IMR-90 (cell line): ENCODE data around the gene ITPR2. TPM values are rescaled to one million over a fixed set of nuclear protein-coding genes. Genes with fewer than 3 reads are reported as not detected.

Experiments used
- ATAC-seq: fragments of 200-7000 bp; cut with Tn5 transposase; 2 replicates; pipeline ENCODE4 v1.9.1; 2020; ENCODE audit warnings: low read depth, mild to moderate bottlenecking, moderate library complexity
- BruUV-seq: library from RNA; stranded (reverse); fragments of 400-500 nt; replicated peaks from 2 replicates; lab custom pipeline; 2021; lab: Mats Ljungman, UMichigan
- CTCF ChIA-PET: fragments of 300-600 bp; formaldehyde crosslinking; extraction: SDS; loops from one replicate; lab custom pipeline; 2021; ENCODE audit warnings: antibody characterized with exemption; lab: Yijun Ruan, JAX
- POLR2A ChIA-PET: fragments of 300-600 bp; sonication (Branson Sonifier 250); formaldehyde crosslinking; loops from one replicate; lab custom pipeline; 2022; ENCODE audit warnings: antibody characterized with exemption; ENCODE audit not compliant: unreplicated experiment; lab: Charles Lee
- DNase-seq: peaks from one replicate; pipeline ENCODE4 v3.0.0; 2013
- H2AFZ ChIP-seq: replicated peaks from 2 replicates; pipeline ENCODE3; 2013; ENCODE audit warnings: low read length, mild to moderate bottlenecking; ENCODE audit not compliant: poor library complexity
- H2AK5ac ChIP-seq: 2 replicates; pipeline ENCODE4 v1.6.1; 2013; ENCODE audit warnings: low read depth, low read length, inconsistent platforms
- H2AK9ac ChIP-seq: replicated peaks from 2 replicates; pipeline ENCODE3; 2013; ENCODE audit warnings: mild to moderate bottlenecking, low read depth, low read length, moderate library complexity; ENCODE audit not compliant: poor library complexity
- H2BK120ac ChIP-seq: 2 replicates; pipeline ENCODE4 v1.6.1; 2013; ENCODE audit warnings: low read depth, low read length, inconsistent platforms
- H2BK15ac ChIP-seq: 3 replicates; pipeline ENCODE4 v1.6.1; 2013; ENCODE audit warnings: low read depth, low read length, inconsistent platforms
- H2BK20ac ChIP-seq: 2 replicates; pipeline ENCODE4 v1.6.1; 2013; ENCODE audit warnings: low read depth, mild to moderate bottlenecking, inconsistent platforms, low read length, moderate library complexity
- H2BK5ac ChIP-seq: 2 replicates; pipeline ENCODE4 v1.6.1; 2013; ENCODE audit warnings: mild to moderate bottlenecking, low read depth, low read length, inconsistent platforms; ENCODE audit not compliant: poor library complexity, severe bottlenecking
- H3K14ac ChIP-seq: replicated peaks from 2 replicates; pipeline ENCODE4 v1.6.1; 2013; ENCODE audit warnings: low read depth, low read length, inconsistent platforms
- H3K18ac ChIP-seq: 2 replicates; pipeline ENCODE4 v1.6.1; 2013; ENCODE audit warnings: low read depth, low read length, control low read depth
- H3K23ac ChIP-seq: 2 replicates; pipeline ENCODE4 v1.6.1; 2013; ENCODE audit warnings: low read depth, low read length, inconsistent platforms
- H3K27ac ChIP-seq: 2 replicates; pipeline ENCODE4 v1.5.1; 2013; ENCODE audit warnings: mild to moderate bottlenecking, control low read depth, low read length; ENCODE audit not compliant: insufficient read depth
- H3K27me3 ChIP-seq: 2 replicates; pipeline ENCODE4 v1.6.1; 2013; ENCODE audit warnings: low read length; ENCODE audit not compliant: control insufficient read depth, insufficient read depth
- H3K36me3 ChIP-seq: 2 replicates; pipeline ENCODE4 v1.6.1; 2013; ENCODE audit warnings: low read length, mixed read lengths; ENCODE audit not compliant: control insufficient read depth, insufficient read depth
- H3K4ac ChIP-seq: 2 replicates; pipeline ENCODE4 v1.6.1; 2013; ENCODE audit warnings: low read depth, low read length, inconsistent platforms
- H3K4me1 ChIP-seq: 2 replicates; pipeline ENCODE4 v1.6.1; 2013; ENCODE audit warnings: low read length, mixed read lengths; ENCODE audit not compliant: control insufficient read depth, insufficient read depth
- H3K4me2 ChIP-seq: 2 replicates; pipeline ENCODE4 v1.6.1; 2013; ENCODE audit warnings: low read depth, mild to moderate bottlenecking, control low read depth, low read length, moderate library complexity
- H3K4me3 ChIP-seq: 2 replicates; pipeline ENCODE4 v1.5.1; 2013; ENCODE audit warnings: low read depth, mild to moderate bottlenecking, control low read depth, low read length, moderate library complexity; ENCODE audit not compliant: insufficient read depth
- H3K56ac ChIP-seq: 2 replicates; pipeline ENCODE4 v1.6.1; 2013; ENCODE audit warnings: low read length, inconsistent platforms; ENCODE audit not compliant: insufficient read depth; ENCODE audit errors: extremely low read depth
- H3K79me1 ChIP-seq, 2 experiments: 2 replicates each; pipeline ENCODE4 v1.6.1; 2013; ENCODE audit warnings: low read length in 2 of 2, inconsistent platforms in 1 of 2, low read depth in 1 of 2
- H3K9ac ChIP-seq: 2 replicates; pipeline ENCODE4 v1.6.1; 2013; ENCODE audit warnings: low read depth, low read length, control low read depth
- H3K9me1 ChIP-seq: 2 replicates; pipeline ENCODE4 v1.6.1; 2013; ENCODE audit warnings: low read length, inconsistent platforms; ENCODE audit not compliant: insufficient read depth
- H3K9me3 ChIP-seq: 2 replicates; pipeline ENCODE4 v1.6.1; 2013; ENCODE audit warnings: low read length; ENCODE audit not compliant: control insufficient read depth, insufficient read depth
- H4K20me1 ChIP-seq: 2 replicates; pipeline ENCODE4 v1.6.1; 2013; ENCODE audit warnings: low read length, inconsistent platforms; ENCODE audit not compliant: insufficient read depth
- H4K5ac ChIP-seq: 2 replicates; pipeline ENCODE4 v1.6.1; 2013; ENCODE audit warnings: mild to moderate bottlenecking, low read depth, low read length, control low read depth
- H4K8ac ChIP-seq, 2 experiments: 2 replicates each; pipeline ENCODE4 v1.6.1; 2013; ENCODE audit warnings: low read depth in 2 of 2, low read length in 2 of 2, control low read depth in 1 of 2, inconsistent platforms in 1 of 2
- H4K91ac ChIP-seq: 2 replicates; pipeline ENCODE4 v1.6.1; 2013; ENCODE audit warnings: low read depth, low read length, inconsistent platforms; ENCODE audit not compliant: insufficient read depth
- CEBPB ChIP-seq: IDR thresholded peaks from 2 replicates; pipeline ENCODE4 v1.6.1; 2012; ENCODE audit warnings: low read depth, low read length, improper control_type of control experiment
- CTCF ChIP-seq: conservative IDR thresholded peaks from 2 replicates; pipeline ENCODE4 v1.5.1; 2012; ENCODE audit warnings: mild to moderate bottlenecking, low read depth, low read length, improper control_type of control experiment
- MXI1 ChIP-seq: IDR thresholded peaks from 2 replicates; pipeline ENCODE4 v1.6.1; 2012; ENCODE audit warnings: low read depth, mild to moderate bottlenecking, low read length, moderate library complexity, borderline replicate concordance
- USF2 ChIP-seq: fragments of 150-350 bp; IDR thresholded peaks from 2 replicates; pipeline ENCODE4 v1.6.1; 2017; ENCODE audit warnings: mild to moderate bottlenecking, antibody characterized with exemption, low read length, low read depth
- WGBS, 2 experiments: methylation state at CpG; one replicate each; pipeline versions ENCODE4 v1.1.5 to v1.1.7; 2013; ENCODE audit warnings: missing lambda C conversion rate in 2 of 2; ENCODE audit not compliant: insufficient read length in 1 of 2; ENCODE audit errors: extremely low coverage in 2 of 2; 5-methylcytosine and 5-hydroxymethylcytosine counted together
- dilution Hi-C: fragments of 300-500 bp; cut with HindIII; formaldehyde crosslinking; loops from one replicate; pipeline ENCODE4 v1.14.3; 2018; ENCODE audit warnings: low sequenced_read_pairs; ENCODE audit not compliant: unreplicated experiment
- in situ Hi-C: fragments of 300-500 bp; cut with MboI; formaldehyde crosslinking; loops from 3 replicates; pipeline ENCODE4 v1.14.3; 2019; ENCODE audit warnings: low sequenced_read_pairs, inconsistent platforms, mixed read lengths
- intact Hi-C: fragments of 100-400 bp; cut with micrococcal nuclease; formaldehyde crosslinking; loops from 2 replicates; pipeline ENCODE4 v1.10.0; 2022
- polyA plus RNA-seq, 3 experiments: library from polyadenylated mRNA; depleted of rRNA; stranded (reverse); fragments of >200 nt; gene quantifications; 2 replicates each; pipeline ENCODE4 v1.2.3, GENCODE V29; 2012; ENCODE audit warnings: low replicate concordance in 1 of 3
- total RNA-seq: library from RNA; depleted of rRNA; stranded (reverse); fragments of >200 nt; gene quantifications from 2 replicates; pipeline ENCODE4 v1.2.3, GENCODE V29; 2012
- TF ChIP-seq, protein P1 (sequence below): fragments of 150-350 bp; IDR thresholded peaks from 2 replicates; pipeline ENCODE4 v1.6.1; 2016; ENCODE audit warnings: low read depth, mild to moderate bottlenecking, low read length, moderate library complexity, borderline replicate concordance

Gene ITPR2
- total and polyA plus RNA-seq, 2 of the 4 experiments (the other 2 are of a cell fraction) = 1.2 to 9.0 TPM

- no TSS peak for BruUV-seq
- H3K27me3 ChIP-seq = no peaks in the 10 kb centered on the region
- no peaks in the 10 kb centered on the region; the same call in 1 of the 2 replicates for H3K4me1 ChIP-seq
- ChIA-PET CTCF (no interaction called here), POLR2A (interaction anchor here (0.6 kb wide), 1 partner anchor 1735 kb away, joined by 3 read pairs; no protein-coding TSS in a partner anchor)
- H3K23ac ChIP-seq = no peak overlapping the region
- TF ChIP-seq, protein P1, sequence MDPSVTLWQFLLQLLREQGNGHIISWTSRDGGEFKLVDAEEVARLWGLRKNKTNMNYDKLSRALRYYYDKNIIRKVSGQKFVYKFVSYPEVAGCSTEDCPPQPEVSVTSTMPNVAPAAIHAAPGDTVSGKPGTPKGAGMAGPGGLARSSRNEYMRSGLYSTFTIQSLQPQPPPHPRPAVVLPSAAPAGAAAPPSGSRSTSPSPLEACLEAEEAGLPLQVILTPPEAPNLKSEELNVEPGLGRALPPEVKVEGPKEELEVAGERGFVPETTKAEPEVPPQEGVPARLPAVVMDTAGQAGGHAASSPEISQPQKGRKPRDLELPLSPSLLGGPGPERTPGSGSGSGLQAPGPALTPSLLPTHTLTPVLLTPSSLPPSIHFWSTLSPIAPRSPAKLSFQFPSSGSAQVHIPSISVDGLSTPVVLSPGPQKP = no peak
- TF ChIP-seq CTCF (no peak), USF2 (no peak), MXI1 (no peak), CEBPB (no peak)
- H2AK9ac ChIP-seq = no peak overlapping the region
- no peak overlapping the region for H3K4ac ChIP-seq
- H3K14ac ChIP-seq = 0 out of 2 replicates have a peak overlapping the region, but pooled peaks have one; percentile 19
- no peaks in the 10 kb centered on the region for H4K20me1 ChIP-seq
- intact Hi-C loops (no loop called here), dilution Hi-C loops (no loop called here), in situ Hi-C loops (no loop called here)
- no peaks in the 10 kb centered on the region for H3K79me1 ChIP-seq
- no peak overlapping the region for H3K9ac ChIP-seq
- no peak overlapping the region for H4K8ac ChIP-seq
- no peak overlapping the region for H4K91ac ChIP-seq
- no CpG with 5 or more reads among the region's 16 CpGs for WGBS, 2 experiments
- no peak overlapping the region; the same call in 1 of the 2 replicates for H3K4me2 ChIP-seq
- no peak overlapping the region; the same call in 1 of the 2 replicates for H4K5ac ChIP-seq
- DNase-seq = peak; percentile 63
- no peak for ATAC-seq
- H3K9me3 ChIP-seq = no peaks in the 10 kb centered on the region
- no peak overlapping the region for H3K18ac ChIP-seq
- no peak overlapping the region for H3K4me3 ChIP-seq
- no peak overlapping the region for H2BK5ac ChIP-seq
- no peak overlapping the region for H3K27ac ChIP-seq
- H2AK5ac ChIP-seq = no peak overlapping the region
- no peaks in the 10 kb centered on the region for H3K9me1 ChIP-seq
- no peak overlapping the region for H2BK20ac ChIP-seq
- H2BK15ac ChIP-seq = no peak overlapping the region
- H3K56ac ChIP-seq = no peak overlapping the region
- no peaks in the 10 kb centered on the region for H3K36me3 ChIP-seq
- no peak overlapping the region for H2BK120ac ChIP-seq
- H2AFZ ChIP-seq = no peak overlapping the region
These were observed 96.2 kb downstream of the ITPR2 start for GRCh38 chr12:26736563-26737486.
